Activated naive CD4-positive, alpha-beta T cell treated with anti-CD3 and anti-CD28 coated beads for 36 hours (primary cell): Measurements from ENCODE around the gene IGSF11. TPM values are rescaled to one million over a fixed set of nuclear protein-coding genes. Genes with fewer than 3 reads are reported as not detected.

Experiments used
- CTCF ChIA-PET: fragments of 350-600 bp; sonication (Branson Sonifier 250); formaldehyde crosslinking; loops from one replicate; lab custom pipeline; 2021; ENCODE audit warnings: antibody characterized with exemption; lab: Charles Lee
- DNase-seq: peaks from one replicate; pipeline ENCODE4 v3.0.0-alpha.2; 2020
- H3K27ac Mint-ChIP-seq: one replicate; pipeline ENCODE4 v1.8.0; 2021; ENCODE audit warnings: mild to moderate bottlenecking, mixed read lengths
- H3K27me3 Mint-ChIP-seq: one replicate; pipeline ENCODE4 v1.8.0; 2021; ENCODE audit warnings: low read depth, mixed read lengths
- H3K36me3 Mint-ChIP-seq: one replicate; pipeline ENCODE4 v1.8.0; 2021; ENCODE audit warnings: low read depth, mixed read lengths
- H3K4me1 Mint-ChIP-seq: one replicate; pipeline ENCODE4 v1.8.0; 2021; ENCODE audit warnings: low read depth, mixed read lengths
- H3K4me3 Mint-ChIP-seq: one replicate; pipeline ENCODE4 v1.8.0; 2021; ENCODE audit warnings: mild to moderate bottlenecking, moderate library complexity, mixed read lengths
- H3K9me3 Mint-ChIP-seq: one replicate; pipeline ENCODE4 v1.8.0; 2021; ENCODE audit warnings: mixed read lengths
- intact Hi-C: fragments of 100-400 bp; cut with micrococcal nuclease; formaldehyde crosslinking; loops from one replicate; pipeline ENCODE4 v1.15.1; 2023
- total RNA-seq, 2 experiments: library from RNA; stranded (reverse); gene quantifications; one replicate each; pipeline ENCODE4 v1.2.3, GENCODE V29; 2021

Gene IGSF11
- total RNA-seq, 2 experiments from 2014 or later = 0.07 to 0.12 TPM

GRCh38 chr3:119025171-119025795 is 9.4 kb downstream of the IGSF11 start:
- Mint-ChIP-seq H3K27me3 (no peaks in the 10 kb centered on the region), H3K4me3 (no peak overlapping the region), H3K4me1 (peaks cover 2% of the 10 kb centered on the region), H3K9me3 (no peaks in the 10 kb centered on the region), H3K27ac (no peak overlapping the region), H3K36me3 (no peaks in the 10 kb centered on the region)
- DNase-seq = no peak
- CTCF ChIA-PET = interaction anchor here (1.1 to 3.6 kb wide), 2 partner anchors 9 to 141 kb away, joined by 6 to 15 read pairs; partner anchors contain the start of gene IGSF11
- intact Hi-C loops = no loop called here

GRCh38 chr3:119019767-119020518 is 14.7 kb downstream of the IGSF11 start:
- CTCF ChIA-PET = interaction anchor here (0.9 to 3.1 kb wide), 2 partner anchors 14 to 135 kb away, joined by 3 to 18 read pairs; no protein-coding TSS in a partner anchor
- Mint-ChIP-seq H3K36me3 (no peaks in the 10 kb centered on the region), H3K9me3 (no peaks in the 10 kb centered on the region), H3K27me3 (no peaks in the 10 kb centered on the region), H3K4me1 (peaks cover 10% of the 10 kb centered on the region), H3K27ac (no peak overlapping the region), H3K4me3 (no peak overlapping the region)
- DNase-seq = peak; percentile 20
- intact Hi-C loops = no loop called here

GRCh38 chr3:119018690-119019463 is 15.8 kb downstream of the IGSF11 start:
- H3K9me3 Mint-ChIP-seq = no peaks in the 10 kb centered on the region
- H3K27ac Mint-ChIP-seq = no peak overlapping the region
- intact Hi-C loops = no loop called here
- no peaks in the 10 kb centered on the region for H3K36me3 Mint-ChIP-seq
- H3K4me3 Mint-ChIP-seq = no peak overlapping the region
- DNase-seq = no peak
- CTCF ChIA-PET = interaction anchor here (0.7 to 3.1 kb wide), 4 partner anchors 14 to 222 kb away, joined by 3 to 18 read pairs (median 4); partner anchors contain the start of gene B4GALT4
- H3K27me3 Mint-ChIP-seq = no peaks in the 10 kb centered on the region
- peaks cover 10% of the 10 kb centered on the region for H3K4me1 Mint-ChIP-seq

GRCh38 chr3:119015942-119016341 is 18.7 kb downstream of the IGSF11 start:
- H3K27me3 Mint-ChIP-seq = no peaks in the 10 kb centered on the region
- no peak overlapping the region for H3K4me3 Mint-ChIP-seq
- intact Hi-C loops = no loop called here
- CTCF ChIA-PET = interaction anchor here (1.1 kb wide), 1 partner anchor 132 kb away, joined by 3 read pairs; no protein-coding TSS in a partner anchor
- no peaks in the 10 kb centered on the region for H3K36me3 Mint-ChIP-seq
- H3K27ac Mint-ChIP-seq = no peak overlapping the region
- H3K9me3 Mint-ChIP-seq = no peaks in the 10 kb centered on the region
- no peak for DNase-seq
- peaks cover 15% of the 10 kb centered on the region for H3K4me1 Mint-ChIP-seq

GRCh38 chr3:119013951-119014350 is 20.7 kb downstream of the IGSF11 start:
- CTCF ChIA-PET = interaction anchor here (2.6 kb wide), 1 partner anchor 130 kb away, joined by 9 read pairs; no protein-coding TSS in a partner anchor
- no peak overlapping the region for H3K4me3 Mint-ChIP-seq

GRCh38 chr3:119011528-119011927 is 23.1 kb downstream of the IGSF11 start:
- intact Hi-C loops = no loop called here
- Mint-ChIP-seq H3K27ac (no peak overlapping the region), H3K9me3 (peaks cover 3% of the 10 kb centered on the region), H3K36me3 (peaks cover 5% of the 10 kb centered on the region), H3K4me1 (peaks cover 5% of the 10 kb centered on the region), H3K4me3 (no peak overlapping the region), H3K27me3 (no peaks in the 10 kb centered on the region)
- CTCF ChIA-PET = no interaction called here
- no peak for DNase-seq

More at GRCh38 chr3:119013951-119014350, 20.7 kb downstream of the IGSF11 start:
- Mint-ChIP-seq H3K27me3 (no peaks in the 10 kb centered on the region), H3K9me3 (no peaks in the 10 kb centered on the region), H3K27ac (no peak overlapping the region), H3K4me1 (peaks cover 5% of the 10 kb centered on the region), H3K36me3 (no peaks in the 10 kb centered on the region)
- no peak for DNase-seq
- intact Hi-C loops = no loop called here

GRCh38 chr3:118997190-118997589 is 37.5 kb downstream of the IGSF11 start:
- Mint-ChIP-seq H3K27me3 (no peaks in the 10 kb centered on the region), H3K4me1 (no peaks in the 10 kb centered on the region), H3K27ac (no peak overlapping the region), H3K4me3 (no peak overlapping the region), H3K36me3 (no peaks in the 10 kb centered on the region), H3K9me3 (no peaks in the 10 kb centered on the region)
- intact Hi-C loops = no loop called here
- CTCF ChIA-PET = interaction anchor here (2.1 kb wide), 1 partner anchor 38 kb away, joined by 5 read pairs; the partner anchor contains the start of gene IGSF11
- DNase-seq = no peak

GRCh38 chr3:118991775-118992174 is 42.9 kb downstream of the IGSF11 start:
- Mint-ChIP-seq H3K27me3 (no peaks in the 10 kb centered on the region), H3K4me3 (no peak overlapping the region), H3K9me3 (no peaks in the 10 kb centered on the region), H3K27ac (no peak overlapping the region), H3K4me1 (peaks cover 4% of the 10 kb centered on the region), H3K36me3 (no peaks in the 10 kb centered on the region)
- intact Hi-C loops = no loop called here
- CTCF ChIA-PET = interaction anchor here (1.1 kb wide), 1 partner anchor 25 kb away, joined by 3 read pairs; no protein-coding TSS in a partner anchor
- no peak for DNase-seq

- intact Hi-C loops = no loop called here
- Mint-ChIP-seq H3K9me3 (no peaks in the 10 kb centered on the region), H3K36me3 (no peaks in the 10 kb centered on the region), H3K27me3 (no peaks in the 10 kb centered on the region), H3K4me1 (peaks cover 4% of the 10 kb centered on the region), H3K4me3 (no peak overlapping the region), H3K27ac (no peak overlapping the region)
- no peak for DNase-seq
- CTCF ChIA-PET = interaction anchor here (1.1 kb wide), 1 partner anchor 24 kb away, joined by 3 read pairs; no protein-coding TSS in a partner anchor
Measured at GRCh38 chr3:118990823-118991560, 43.7 kb downstream of the IGSF11 start.

GRCh38 chr3:118988198-118989130 is 46.2 kb downstream of the IGSF11 start:
- no peak for DNase-seq
- Mint-ChIP-seq H3K4me3 (no peak overlapping the region), H3K4me1 (peaks cover 14% of the 10 kb centered on the region), H3K27ac (no peak overlapping the region), H3K27me3 (no peaks in the 10 kb centered on the region), H3K9me3 (no peaks in the 10 kb centered on the region), H3K36me3 (no peaks in the 10 kb centered on the region)
- CTCF ChIA-PET = interaction anchor here (2.0 kb wide), 1 partner anchor 104 kb away, joined by 9 read pairs; no protein-coding TSS in a partner anchor
- intact Hi-C loops = no loop called here

- H3K4me1 Mint-ChIP-seq = peaks cover 14% of the 10 kb centered on the region
- CTCF ChIA-PET = interaction anchor here (2.0 kb wide), 1 partner anchor 103 kb away, joined by 9 read pairs; no protein-coding TSS in a partner anchor
- H3K27ac Mint-ChIP-seq = no peak overlapping the region
- no peak for DNase-seq
- H3K9me3 Mint-ChIP-seq = no peaks in the 10 kb centered on the region
- intact Hi-C loops = no loop called here
- H3K4me3 Mint-ChIP-seq = no peak overlapping the region
- H3K27me3 Mint-ChIP-seq = no peaks in the 10 kb centered on the region
- H3K36me3 Mint-ChIP-seq = no peaks in the 10 kb centered on the region
Measured at GRCh38 chr3:118987477-118987876, 47.2 kb downstream of the IGSF11 start.
